CD4-positive, alpha-beta T cell treated with Interferon gamma for 1 hour (primary cell): ENCODE measurements around the gene TENT5D.
"Not testable (repeated sequence)": the region's sequence is repeated elsewhere in the genome, so short reads cannot be mapped to it uniquely, and the experiment has no call there.

ENCODE experiments used
- DNase-seq: peaks from one replicate; pipeline ENCODE4 v3.0.0-alpha.2; 2020

Gene TENT5D

DNA sequence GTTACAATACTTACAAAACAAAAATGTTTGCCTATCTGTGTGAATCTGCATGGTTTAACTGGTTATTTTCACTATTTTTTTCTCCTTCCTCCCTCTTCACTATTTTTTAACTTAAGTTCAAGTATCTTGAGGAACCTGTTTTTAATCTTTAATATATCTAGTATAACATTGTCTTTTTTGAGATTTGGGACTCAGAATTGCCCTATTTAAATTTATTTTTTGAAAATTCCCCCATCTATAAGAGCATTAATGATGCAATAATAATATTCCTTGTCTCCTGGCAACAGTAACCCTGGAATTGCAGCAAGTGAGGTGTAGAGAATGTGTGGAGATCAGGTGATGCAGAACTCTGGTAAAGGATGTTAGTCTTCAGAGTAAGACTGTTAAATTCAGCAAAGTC is at the start of gene TENT5D:
TENT5D (plus strand) TSS at position 301 of the 400 bp plus-strand sequence. CDS start 22,093 bp downstream, outside the sequence.
- no peak for DNase-seq

- DNase-seq: not testable (repeated sequence)
These were observed 34.6 kb upstream of the TENT5D start for GRCh38 chrX:80385651-80386050.

GRCh38 chrX:80388206-80388605 is 32.0 kb upstream of the TENT5D start:
- DNase-seq: no peak

GRCh38 chrX:80412042-80412441 is 8.2 kb upstream of the TENT5D start:
- no peak for DNase-seq

GRCh38 chrX:80423000-80423399 is 2.8 kb downstream of the TENT5D start:
- no peak for DNase-seq

- DNase-seq: no peak
These were observed 3.5 kb downstream of the TENT5D start for GRCh38 chrX:80423744-80424143.

GRCh38 chrX:80430826-80431504 is 10.7 kb downstream of the TENT5D start:
- no peak for DNase-seq

DNA sequence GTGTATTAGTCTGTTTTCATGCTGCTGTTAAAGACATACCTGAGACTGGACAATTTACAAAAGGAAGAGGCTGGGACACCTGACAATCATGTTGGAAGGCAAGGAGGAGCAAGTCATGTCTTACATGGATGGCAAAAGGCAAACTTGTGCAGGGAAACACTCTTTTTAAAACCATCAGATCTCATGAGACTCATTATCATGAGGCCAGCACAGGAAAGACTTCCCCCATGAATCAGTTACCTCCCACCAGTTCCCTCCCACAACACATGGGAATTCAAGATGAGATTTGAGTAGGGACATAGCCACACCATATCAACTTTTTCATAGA is 11.2 kb downstream of the TENT5D start:
- DNase-seq: no peak

DNA sequence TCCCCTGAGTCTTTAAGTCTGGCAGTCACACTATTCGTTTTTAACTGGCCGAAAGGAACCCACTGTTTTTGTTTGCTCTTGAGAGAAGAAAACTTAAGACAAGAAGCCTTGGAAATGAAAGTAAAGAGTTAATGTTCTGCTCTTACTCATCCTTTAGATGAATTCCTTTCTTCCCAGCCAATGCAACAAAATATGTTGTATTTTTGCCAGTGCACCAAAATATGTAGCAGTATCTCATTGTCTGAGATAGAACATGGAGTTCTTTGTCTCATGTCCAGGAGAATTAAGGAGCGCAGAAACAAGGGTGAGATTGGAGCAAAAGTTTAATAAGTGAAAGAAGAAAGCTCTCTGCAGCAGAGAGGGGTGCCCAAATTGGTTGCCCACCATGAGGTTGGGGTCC is 12.2 kb downstream of the TENT5D start:
- DNase-seq: no peak

DNA sequence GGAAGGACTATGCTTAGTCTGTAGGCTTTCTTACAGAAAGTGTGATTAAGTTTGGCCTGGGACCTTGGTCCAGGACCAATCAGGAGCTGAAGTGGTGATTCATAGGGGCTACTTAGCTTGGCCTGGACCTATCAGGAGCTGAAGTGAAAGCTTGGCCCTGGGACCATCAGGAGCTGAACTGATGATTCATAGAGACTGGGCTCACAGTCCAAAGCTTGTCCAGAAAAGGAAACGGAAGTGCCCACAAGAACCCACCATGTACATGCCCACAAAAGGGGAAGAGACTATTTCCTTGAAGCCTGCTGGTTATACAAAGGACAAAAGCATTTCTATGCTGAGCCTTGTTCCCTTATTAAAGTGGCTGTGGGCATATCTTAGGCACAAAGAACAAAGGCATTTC is 12.6 kb downstream of the TENT5D start:
- no peak for DNase-seq

DNA sequence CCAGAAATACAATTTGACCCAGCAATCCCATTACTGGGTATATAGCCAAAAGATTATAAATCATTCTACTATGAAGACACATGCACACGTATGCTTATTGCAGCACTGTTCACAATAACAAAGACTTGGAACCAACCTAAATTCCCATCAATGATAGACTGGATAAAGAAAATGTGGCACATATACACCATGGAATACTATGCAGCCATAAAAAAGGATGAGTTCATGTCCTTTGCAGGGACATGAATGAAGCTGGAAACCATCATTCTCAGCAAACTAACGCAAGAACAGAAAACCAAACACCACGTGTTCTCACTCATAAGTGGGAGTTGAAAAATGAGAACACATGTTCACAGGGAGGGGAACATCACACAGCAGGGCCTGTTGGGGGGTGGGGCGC is 47.9 kb downstream of the TENT5D start:
- not testable (repeated sequence) for DNase-seq

DNA sequence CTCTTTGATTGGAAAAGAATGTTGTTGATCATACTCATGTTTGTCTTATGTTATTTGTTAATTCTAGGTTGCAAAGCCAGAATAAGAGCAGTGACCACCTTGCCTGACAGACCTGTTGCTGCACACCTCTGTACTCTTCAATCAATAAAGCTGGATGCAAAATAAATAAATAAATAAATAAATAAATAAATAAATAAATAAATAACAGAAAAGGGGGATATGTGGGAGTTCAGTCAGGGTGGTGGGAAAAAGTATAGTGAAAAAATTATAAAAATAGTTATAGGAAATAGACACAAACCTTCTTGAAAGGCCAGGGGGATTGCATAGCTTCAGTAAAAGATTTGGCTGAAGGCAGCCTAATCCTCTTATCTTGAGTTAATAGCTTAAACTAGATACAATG is 51.3 kb downstream of the TENT5D start:
- DNase-seq: no peak

GRCh38 chrX:80485543-80485942 is 65.3 kb downstream of the TENT5D start:
- DNase-seq: no peak

GRCh38 chrX:80486299-80486698 is 66.1 kb downstream of the TENT5D start:
- DNase-seq: no peak

- DNase-seq: no peak
These were observed 68.9 kb downstream of the TENT5D start for GRCh38 chrX:80489166-80489565.
